ES-I3 (cell line): Measurements from ENCODE around the gene METRN.

Source experiments
- H3K36me3 ChIP-seq: 2 replicates; pipeline ENCODE4 v1.6.1; 2013; ENCODE audit warnings: mild to moderate bottlenecking, low read length, control low read depth, moderate library complexity; ENCODE audit not compliant: insufficient read depth
- H3K4me1 ChIP-seq: 2 replicates; pipeline ENCODE4 v1.6.1; 2013; ENCODE audit warnings: mild to moderate bottlenecking, control low read depth, low read length; ENCODE audit not compliant: insufficient read depth
- H3K9ac ChIP-seq: 2 replicates; pipeline ENCODE4 v1.6.1; 2013; ENCODE audit warnings: low read depth, mild to moderate bottlenecking, low read length, moderate library complexity
- H3K9me3 ChIP-seq: 2 replicates; pipeline ENCODE4 v1.6.1; 2013; ENCODE audit warnings: mild to moderate bottlenecking, low read length, moderate library complexity; ENCODE audit not compliant: control insufficient read depth, insufficient read depth

The METRN gene

DNA sequence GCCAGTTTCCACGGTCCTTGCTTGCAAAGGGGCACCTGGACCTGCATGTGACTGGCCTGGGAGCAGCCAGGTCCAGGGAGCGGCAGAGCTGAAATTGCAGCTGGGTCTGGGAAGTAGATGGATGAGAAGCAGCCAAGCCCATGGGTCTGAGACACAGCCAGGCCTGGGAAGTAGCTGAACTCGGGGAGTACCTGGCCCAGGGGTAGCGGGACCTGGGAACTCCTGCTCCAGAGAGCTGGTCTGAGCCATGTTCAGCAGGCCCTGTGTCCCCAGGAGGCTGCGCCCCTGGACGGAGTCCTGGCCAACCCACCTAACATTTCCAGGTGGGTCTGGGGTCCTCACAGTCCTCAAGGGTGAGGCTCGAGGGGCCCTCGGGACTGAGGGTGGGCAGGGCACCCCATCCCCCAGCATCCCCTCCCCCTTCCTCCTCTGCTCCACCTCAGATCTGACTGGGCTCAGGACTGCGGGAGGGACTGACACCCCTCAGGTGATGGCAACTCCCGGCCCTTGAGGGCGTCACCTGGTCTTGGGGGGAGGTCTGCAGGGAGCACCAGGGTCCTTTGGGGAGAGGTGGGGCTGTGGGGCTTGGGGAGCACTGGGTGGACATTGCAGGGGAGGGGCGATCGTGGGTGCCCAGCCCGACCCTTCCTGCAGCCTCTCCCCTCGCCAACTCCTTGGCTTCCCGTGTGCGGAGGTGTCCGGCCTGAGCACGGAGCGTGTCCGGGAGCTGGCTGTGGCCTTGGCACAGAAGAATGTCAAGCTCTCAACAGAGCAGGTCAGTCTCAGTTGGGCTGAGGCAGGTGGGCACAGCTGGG is 48.7 kb downstream of the METRN start:
- no peaks in the 10 kb centered on the region for H3K9me3 ChIP-seq

DNA sequence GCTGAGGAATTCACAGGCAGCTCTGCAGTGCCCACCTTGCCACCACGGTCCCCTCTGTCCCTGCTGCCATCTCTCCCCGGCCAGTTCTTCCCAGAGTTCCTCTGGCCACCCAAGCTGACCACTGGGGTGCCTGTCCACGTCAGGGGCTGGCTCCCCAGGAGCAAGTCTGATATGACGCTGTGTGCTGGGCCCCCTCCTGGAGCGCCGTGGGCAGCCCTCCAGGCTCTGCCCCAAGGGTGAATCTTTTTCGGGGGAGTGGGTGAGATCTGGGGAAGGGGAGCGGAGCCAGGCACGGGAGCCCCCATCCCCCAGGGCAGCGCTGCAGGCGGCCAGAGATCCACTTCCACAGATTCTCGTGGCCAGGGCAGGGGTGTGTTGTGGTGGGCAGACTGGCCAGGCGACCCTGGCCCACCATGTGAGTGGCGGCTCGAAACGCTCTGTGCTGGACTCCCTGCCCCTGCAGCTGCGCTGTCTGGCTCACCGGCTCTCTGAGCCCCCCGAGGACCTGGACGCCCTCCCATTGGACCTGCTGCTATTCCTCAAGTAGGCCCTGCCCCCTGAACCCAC is 49.3 kb downstream of the METRN start:
- no peaks in the 10 kb centered on the region for H3K9me3 ChIP-seq
- H3K36me3 ChIP-seq = no peaks in the 10 kb centered on the region
- no peaks in the 10 kb centered on the region; the same call in 1 of the 2 replicates for H3K4me1 ChIP-seq
- H3K9ac ChIP-seq = no peak overlapping the region

More for the DNA sequence above, 48.7 kb downstream of the METRN start:
- Histone ChIP-seq H3K4me1 (no peaks in the 10 kb centered on the region; the same call in 1 of the 2 replicates), H3K36me3 (no peaks in the 10 kb centered on the region), H3K9ac (no peak overlapping the region)

DNA sequence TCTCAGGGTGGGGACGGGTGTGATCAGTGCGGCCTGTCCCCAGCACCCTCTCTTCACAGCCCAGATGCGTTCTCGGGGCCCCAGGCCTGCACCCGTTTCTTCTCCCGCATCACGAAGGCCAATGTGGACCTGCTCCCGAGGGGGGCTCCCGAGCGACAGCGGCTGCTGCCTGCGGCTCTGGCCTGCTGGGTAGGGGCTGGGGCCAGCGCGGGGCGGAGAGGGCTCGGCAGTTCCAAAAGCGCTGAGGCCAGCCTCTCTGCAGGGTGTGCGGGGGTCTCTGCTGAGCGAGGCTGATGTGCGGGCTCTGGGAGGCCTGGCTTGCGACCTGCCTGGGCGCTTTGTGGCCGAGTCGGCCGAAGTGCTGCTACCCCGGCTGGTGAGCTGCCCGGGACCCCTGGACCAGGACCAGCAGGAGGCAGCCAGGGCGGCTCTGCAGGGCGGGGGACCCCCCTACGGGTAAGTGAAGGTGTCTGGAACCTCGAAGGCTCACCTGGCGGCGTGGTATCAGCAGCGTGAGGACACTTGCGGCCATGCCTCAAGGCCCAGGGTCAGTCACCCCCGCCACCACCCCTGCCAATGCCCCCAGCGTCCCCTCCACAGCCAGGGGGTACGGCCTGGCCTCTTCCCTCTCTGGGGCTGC is 50.0 kb downstream of the METRN start:
- H3K4me1 ChIP-seq = no peaks in the 10 kb centered on the region; the same call in 1 of the 2 replicates
- H3K9ac ChIP-seq = no peak overlapping the region
- no peaks in the 10 kb centered on the region for H3K36me3 ChIP-seq
- H3K9me3 ChIP-seq = no peaks in the 10 kb centered on the region

DNA sequence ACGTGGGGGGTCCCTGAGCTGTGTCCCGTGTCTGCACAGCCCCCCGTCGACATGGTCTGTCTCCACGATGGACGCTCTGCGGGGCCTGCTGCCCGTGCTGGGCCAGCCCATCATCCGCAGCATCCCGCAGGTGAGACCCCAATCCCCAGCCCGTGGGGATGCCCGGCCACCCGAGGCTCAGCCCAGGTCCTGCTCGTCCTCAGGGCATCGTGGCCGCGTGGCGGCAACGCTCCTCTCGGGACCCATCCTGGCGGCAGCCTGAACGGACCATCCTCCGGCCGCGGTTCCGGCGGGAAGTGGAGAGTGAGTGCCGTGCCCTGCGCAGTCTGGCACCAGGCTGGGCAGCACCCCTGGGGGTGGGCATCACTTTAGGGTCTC is 50.6 kb downstream of the METRN start:
- no peaks in the 10 kb centered on the region for H3K9me3 ChIP-seq

DNA sequence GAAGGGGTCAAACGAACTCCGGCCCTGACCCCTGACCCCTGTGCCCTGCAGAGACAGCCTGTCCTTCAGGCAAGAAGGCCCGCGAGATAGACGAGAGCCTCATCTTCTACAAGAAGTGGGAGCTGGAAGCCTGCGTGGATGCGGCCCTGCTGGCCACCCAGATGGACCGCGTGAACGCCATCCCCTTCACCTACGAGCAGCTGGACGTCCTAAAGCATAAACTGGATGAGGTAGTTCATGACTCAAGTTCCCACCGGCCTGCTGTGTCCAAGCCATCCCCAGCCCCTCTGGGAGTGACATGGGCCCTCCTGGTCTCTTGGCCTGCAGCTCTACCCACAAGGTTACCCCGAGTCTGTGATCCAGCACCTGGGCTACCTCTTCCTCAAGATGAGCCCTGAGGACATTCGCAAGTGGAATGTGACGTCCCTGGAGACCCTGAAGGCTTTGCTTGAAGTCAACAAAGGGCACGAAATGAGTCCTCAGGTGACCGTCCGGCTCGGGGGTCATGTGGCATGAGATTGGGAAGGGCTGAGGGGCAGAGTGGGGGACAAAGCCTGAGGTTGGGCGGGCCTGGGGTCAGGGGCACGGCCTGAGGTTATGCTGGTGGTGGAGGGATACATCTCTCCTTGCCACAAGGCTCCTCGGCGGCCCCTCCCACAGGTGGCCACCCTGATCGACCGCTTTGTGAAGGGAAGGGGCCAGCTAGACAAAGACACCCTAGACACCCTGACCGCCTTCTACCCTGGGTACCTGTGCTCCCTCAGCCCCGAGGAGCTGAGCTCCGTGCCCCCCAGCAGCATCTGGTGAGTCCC is 51.3 kb downstream of the METRN start:
- Histone ChIP-seq H3K9ac (no peak overlapping the region), H3K4me1 (no peaks in the 10 kb centered on the region)

More for the DNA sequence above, 50.6 kb downstream of the METRN start:
- Histone ChIP-seq H3K9ac (no peak overlapping the region), H3K4me1 (no peaks in the 10 kb centered on the region; the same call in 1 of the 2 replicates), H3K36me3 (no peaks in the 10 kb centered on the region)

DNA sequence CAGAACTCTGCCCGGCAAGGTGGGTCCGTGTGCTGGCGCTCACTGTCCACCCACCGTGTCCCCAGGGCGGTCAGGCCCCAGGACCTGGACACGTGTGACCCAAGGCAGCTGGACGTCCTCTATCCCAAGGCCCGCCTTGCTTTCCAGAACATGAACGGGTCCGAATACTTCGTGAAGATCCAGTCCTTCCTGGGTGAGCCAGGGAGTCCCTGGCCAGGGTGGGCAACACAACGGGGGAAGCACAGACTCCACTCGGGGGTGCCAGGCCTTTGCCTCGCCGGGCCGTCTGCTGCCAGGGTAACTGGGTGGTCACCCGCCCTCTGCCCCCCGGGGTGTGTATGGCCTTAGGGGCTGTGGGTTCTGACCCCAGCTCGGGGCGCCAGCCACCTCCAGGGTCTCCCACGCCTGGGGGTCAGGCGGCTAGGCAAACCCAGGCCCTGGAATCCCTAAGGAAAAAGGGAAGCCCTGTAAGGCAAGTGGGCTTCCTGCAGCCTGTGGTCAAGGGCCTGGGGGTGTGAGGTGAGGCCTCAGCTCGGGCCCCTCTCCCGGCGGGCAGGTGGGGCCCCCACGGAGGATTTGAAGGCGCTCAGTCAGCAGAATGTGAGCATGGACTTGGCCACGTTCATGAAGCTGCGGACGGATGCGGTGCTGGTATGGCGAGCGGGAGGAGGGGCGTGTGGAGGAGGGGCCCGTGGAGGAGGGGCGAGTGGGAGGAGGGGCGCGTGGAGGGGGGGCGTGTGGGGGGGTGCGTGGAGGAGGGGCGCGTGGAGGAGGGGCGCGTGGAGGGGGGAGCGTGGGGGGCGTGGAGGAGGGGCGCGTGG is 52.1 kb downstream of the METRN start:
- Histone ChIP-seq H3K9ac (no peak overlapping the region), H3K9me3 (no peaks in the 10 kb centered on the region), H3K4me1 (no peaks in the 10 kb centered on the region), H3K36me3 (no peaks in the 10 kb centered on the region)

More for the DNA sequence above, 51.3 kb downstream of the METRN start:
- Histone ChIP-seq H3K36me3 (no peaks in the 10 kb centered on the region), H3K9me3 (no peaks in the 10 kb centered on the region)

DNA sequence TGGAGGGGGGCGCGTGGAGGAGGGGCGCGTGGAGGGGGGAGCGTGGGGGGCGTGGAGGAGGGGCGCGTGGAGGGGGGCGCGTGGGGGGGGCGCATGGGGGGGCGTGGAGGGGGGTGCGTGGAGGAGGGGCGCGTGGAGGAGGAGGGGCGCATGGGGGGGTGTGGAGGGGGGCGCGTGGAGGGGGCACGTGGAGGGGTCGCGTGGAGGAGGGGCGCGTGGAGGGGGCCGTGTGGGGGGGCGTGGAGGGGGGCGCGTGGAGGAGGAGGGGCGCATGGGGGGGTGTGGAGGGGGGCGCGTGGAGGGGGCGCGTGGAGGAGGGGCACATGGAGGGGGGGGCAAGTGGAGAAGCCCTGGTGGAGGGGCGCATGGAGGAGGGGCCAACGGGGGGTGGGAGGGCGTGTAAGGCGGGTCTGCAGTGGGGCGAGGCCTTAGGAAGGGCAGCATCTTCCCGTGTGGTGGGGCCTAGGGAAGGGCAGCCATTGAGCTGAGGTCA is 52.9 kb downstream of the METRN start:
- Histone ChIP-seq H3K9me3 (no peaks in the 10 kb centered on the region), H3K4me1 (no peaks in the 10 kb centered on the region), H3K9ac (no peak overlapping the region), H3K36me3 (no peaks in the 10 kb centered on the region)

DNA sequence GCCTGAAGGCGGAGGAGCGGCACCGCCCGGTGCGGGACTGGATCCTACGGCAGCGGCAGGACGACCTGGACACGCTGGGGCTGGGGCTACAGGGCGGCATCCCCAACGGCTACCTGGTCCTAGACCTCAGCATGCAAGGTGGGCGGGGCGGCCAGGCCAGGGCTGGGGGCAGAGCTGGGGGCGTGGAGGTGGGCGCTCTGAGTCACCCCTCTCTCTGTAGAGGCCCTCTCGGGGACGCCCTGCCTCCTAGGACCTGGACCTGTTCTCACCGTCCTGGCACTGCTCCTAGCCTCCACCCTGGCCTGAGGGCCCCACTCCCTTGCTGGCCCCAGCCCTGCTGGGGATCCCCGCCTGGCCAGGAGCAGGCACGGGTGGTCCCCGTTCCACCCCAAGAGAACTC is 53.5 kb downstream of the METRN start:
- no peak overlapping the region for H3K9ac ChIP-seq
- no peaks in the 10 kb centered on the region for H3K36me3 ChIP-seq
- H3K9me3 ChIP-seq = no peaks in the 10 kb centered on the region
- no peaks in the 10 kb centered on the region for H3K4me1 ChIP-seq
